NCI-H128 (cell line): ENCODE data around the gene SORT1.

ENCODE experiments used
- DNase-seq: peaks from one replicate; lab custom pipeline; 2025; ENCODE audit not compliant: unreplicated experiment; lab: John Stamatoyannopoulos, UW

SORT1 gene

DNA sequence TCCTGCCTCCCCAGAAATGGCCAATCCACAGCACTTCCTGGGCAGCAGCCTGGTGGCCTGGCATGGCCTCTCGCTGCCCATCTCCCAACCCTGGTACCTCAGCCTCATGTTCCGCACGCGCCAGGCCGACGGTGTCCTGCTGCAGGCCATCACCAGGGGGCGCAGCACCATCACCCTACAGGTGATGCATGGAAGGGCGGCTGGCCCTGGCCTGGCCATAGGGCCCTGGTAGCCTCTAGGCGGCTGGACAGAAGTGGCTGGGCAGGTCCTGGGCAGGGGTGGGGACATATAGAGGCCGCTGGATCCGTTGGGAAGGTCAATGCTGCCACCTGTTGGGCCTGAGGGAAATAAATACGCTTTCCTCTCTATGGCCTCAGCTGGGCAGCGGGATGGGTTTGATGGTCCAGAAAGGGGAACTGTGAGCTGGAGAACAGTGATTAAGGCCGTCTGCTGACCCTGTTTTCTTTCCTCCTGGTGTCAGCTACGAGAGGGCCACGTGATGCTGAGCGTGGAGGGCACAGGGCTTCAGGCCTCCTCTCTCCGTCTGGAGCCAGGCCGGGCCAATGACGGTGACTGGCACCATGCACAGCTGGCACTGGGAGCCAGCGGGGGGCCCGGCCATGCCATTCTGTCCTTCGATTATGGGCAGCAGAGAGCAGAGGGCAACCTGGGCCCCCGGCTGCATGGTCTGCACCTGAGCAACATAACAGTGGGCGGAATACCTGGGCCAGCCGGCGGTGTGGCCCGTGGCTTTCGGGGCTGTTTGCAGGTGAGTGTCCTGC, 133.9 kb downstream of the SORT1 start:
- DNase-seq, result no peak

DNA sequence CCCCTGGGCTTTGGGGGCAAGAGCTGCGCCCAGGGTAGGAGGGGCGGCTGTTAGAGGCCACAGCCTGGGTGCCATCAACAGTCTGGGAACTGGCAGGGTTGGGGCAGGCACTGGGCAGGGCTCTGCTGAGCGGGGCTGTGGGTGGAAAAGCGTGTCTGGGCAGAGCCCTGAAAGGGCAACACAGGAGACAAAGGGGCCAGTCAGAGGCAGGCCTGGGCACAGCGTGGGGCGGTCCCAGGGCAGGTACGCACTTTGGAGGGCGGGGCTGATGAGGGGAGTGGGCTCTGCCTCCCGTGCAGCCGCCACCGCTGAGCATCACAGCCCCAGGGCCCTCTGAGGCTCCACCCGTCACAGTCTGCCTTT, 134.5 kb downstream of the SORT1 start:
- DNase-seq, result no peak

DNA sequence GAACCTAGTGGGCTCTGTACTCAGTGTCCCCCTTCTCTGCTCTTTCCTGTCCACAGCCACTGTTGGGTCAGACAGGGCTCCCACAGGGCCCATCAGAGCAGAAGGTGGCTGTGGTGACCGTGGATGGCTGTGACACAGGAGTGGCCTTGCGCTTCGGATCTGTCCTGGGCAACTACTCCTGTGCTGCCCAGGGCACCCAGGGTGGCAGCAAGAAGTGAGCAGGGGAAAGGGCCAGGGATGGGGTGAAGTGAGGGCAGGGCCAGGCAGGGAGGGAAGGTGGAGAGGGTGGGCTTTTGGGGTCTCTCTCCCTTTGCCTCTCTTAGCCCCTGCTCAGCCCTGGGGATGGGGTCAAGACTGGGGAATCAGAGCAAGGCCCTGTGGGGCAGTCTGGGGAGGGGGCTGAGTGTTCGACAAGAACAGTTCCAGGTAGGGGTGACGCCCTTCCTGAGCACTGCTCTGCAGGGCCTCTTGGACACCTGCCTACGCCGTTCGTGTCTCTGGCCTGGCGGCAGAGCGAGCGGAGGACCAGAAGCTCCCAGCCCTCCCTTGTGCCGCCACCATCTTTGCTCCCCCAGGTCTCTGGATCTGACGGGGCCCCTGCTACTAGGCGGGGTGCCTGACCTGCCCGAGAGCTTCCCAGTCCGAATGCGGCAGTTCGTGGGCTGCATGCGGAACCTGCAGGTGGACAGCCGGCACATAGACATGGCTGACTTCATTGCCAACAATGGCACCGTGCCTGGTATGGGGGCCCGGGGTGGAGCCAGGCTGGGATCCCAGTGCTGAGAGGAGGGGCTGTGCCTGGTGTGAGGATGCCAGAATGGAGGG, 135.3 kb downstream of the SORT1 start:
- DNase-seq, result no peak

DNA sequence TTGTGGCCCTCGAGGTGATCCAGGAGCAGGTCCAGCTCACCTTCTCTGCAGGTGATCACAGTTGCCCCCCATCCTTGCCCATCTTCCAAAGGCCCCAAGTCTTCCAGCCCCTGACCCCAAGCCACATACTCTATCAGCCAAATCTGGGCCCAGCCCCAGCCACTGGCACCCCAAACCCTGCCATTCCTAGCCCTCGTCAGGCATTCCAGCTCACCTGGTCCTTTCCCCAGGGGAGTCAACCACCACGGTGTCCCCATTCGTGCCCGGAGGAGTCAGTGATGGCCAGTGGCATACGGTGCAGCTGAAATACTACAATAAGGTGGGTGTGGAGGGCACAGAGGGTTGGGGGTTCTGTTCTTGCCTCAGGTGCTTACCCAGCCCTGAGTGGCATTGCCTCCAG, 136.1 kb downstream of the SORT1 start:
- DNase-seq, result no peak

DNA sequence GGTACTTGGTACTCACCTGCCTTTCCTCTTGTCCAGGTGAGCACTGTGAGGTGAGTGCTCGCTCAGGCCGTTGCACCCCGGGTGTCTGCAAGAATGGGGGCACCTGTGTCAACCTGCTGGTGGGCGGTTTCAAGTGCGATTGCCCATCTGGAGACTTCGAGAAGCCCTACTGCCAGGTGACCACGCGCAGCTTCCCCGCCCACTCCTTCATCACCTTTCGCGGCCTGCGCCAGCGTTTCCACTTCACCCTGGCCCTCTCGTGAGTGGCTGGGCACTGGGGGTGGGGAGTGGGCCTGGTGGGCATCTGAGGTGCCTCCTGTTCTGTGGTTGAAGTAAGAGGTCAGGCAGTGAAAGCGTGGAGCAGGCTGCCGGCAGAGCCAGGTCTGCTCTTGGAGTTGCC, 136.7 kb downstream of the SORT1 start:
- DNase-seq, result no peak

DNA sequence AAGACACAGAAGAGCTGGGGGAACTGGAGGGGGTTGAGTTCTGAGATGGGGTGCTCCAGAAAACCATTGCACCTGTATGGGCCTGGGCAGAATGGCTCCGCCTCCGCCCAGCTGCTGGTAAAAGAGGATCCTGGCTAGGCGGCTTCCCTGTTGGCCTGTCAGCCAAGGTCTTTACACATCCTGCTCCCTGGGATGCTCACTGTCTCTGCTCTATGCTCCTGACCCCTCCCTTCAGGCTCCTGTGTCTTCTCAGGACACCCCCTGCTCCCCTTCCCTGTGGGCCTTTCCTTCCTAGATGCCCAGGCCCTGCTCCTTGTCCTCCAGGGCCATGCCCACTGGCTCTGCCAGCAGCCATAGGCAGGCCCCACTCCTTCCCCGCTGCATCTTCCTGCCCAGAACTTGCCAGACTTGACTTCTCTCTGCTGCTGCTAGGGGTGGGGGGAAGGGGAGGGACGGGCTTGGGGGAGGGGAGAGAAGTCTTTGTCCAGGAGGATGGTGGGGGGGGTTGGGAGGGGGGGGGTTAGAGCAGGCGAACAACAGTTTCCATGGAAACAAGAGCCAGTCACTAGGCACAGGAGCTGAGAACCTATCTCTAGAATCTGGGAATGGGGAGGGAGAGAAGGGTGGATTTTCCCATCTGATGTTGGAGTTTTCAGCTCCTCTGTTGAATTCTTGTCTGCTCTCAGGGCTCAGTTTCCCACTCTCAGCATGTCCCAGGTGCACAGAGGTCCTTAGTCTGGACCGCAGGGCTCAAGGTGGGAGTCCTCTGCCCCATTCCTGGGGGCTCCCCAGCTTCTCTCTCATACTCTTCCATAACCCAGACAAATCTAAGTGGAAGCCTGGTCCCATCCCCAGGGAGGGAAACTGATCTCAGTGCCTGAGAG, 137.8 kb downstream of the SORT1 start:
- DNase-seq, result no peak
